ENCODE results near the gene STN1.
A peak's percentile ranks its signal among the peaks of the same experiment; 100 is the strongest.

The STN1 gene

GRCh38 chr10:103929381-103929921 lies 11.5 kb upstream of the STN1 start:
- no peak for DNase-seq (ENCODE audit: low read depth in 2 of 3, low spot score in 1 of 3)

GRCh38 chr10:103928784-103929183 lies 10.8 kb upstream of the STN1 start:
- no peak for DNase-seq (ENCODE audit: low read depth in 2 of 3, low spot score in 1 of 3)

DNA sequence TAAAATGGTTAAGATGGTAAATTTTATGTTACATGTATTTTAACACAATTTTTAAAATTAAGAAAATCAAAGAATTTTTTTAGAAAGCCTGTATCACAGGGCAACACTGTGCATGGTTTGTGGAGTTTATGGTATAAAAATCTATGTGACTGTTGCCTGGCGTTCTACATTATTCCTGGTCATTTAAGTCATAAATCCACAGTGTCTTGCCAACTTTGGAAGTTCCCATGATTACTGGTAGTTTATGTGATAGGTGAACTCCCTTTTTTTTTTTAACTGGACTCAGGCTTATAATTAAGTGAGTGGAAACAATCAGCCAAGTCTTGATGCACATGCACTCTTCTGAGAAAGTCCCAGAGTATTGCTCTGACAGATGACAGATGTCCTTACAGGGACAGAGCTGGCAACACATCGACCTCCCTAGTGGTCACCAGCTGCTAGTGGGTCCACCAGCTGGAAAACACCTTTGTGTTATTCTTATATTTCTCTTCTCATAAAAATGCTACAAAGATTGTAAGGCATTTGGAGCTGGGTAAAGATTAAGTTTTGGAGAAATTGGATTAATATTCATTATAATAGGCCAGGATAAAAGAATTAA lies 8.8 kb upstream of the STN1 start:
- no peak for DNase-seq (ENCODE audit: low read depth in 2 of 3, low spot score in 1 of 3)

GRCh38 chr10:103925591-103925990 lies 7.6 kb upstream of the STN1 start:
- DNase-seq (ENCODE audit: low read depth in 2 of 3, low spot score in 1 of 3): no peak

GRCh38 chr10:103923502-103923901 lies 5.5 kb upstream of the STN1 start:
- no peak for DNase-seq (ENCODE audit: low read depth in 2 of 3, low spot score in 1 of 3)

GRCh38 chr10:103922659-103923058 lies 4.7 kb upstream of the STN1 start:
- DNase-seq (ENCODE audit: low read depth in 2 of 3, low spot score in 1 of 3): no peak

DNA sequence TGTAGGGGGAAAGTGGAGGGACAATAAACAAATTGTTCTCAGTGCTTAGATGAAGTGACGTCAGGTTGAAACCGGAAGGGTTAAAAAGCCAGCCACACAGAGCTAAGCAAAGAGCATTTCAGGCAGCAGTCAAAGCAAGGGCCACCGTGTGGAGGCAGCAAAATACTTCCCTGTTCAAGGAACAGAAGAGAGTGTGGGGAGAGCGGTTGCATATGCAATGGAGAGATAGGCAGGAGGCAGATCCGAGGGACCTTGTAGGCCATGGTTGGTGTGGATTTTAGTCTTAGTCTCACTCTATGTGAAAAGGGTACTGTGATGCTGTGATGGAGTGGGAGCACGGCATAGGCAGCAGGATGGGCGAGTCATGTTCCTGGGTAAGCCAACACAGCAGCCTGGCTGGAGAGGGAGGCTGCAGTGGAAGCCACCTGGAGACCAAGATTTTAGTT lies 3.8 kb upstream of the STN1 start:
- DNase-seq (ENCODE audit: low read depth in 2 of 3, low spot score in 1 of 3): peak in 1 of 3 donors; percentile 25

DNA sequence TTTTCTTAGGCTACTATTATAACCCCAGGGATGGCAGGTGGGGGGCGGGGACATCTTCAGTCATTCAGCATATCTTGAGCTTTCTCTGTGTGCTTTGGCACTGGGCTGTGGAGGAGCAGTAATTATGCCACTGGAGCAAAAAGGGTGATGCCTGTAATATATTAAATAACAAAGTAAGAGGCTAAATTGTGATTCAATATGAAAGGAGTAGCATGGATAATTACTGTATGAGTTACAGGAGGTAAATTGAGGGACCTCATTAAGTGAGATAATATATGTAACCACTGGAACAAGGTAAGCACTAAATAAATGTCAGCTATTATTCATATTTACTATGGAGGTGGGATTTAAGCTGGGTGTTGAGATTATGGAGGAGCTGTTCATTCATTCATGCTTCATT lies 3.3 kb upstream of the STN1 start:
- DNase-seq (ENCODE audit: low read depth in 2 of 3, low spot score in 1 of 3): no peak

DNA sequence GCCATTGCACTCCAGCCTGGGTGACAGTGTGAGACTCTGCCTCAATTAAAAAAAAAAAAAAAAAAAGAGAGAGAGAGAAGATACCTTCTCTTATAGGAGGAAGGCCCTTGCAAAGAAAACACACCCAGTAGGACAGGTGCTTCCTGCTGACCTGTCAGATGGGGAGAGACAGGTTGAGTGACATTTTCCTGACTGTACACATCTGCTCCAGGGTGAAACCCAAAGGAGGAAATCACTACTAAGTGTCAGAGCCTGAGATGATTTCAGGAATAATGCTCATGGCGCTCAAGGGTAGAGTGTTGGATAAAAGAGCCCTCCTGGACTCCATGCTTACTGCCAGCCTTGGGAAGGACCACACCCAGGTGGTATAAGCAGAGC lies 1.7 kb upstream of the STN1 start:
- DNase-seq (ENCODE audit: low read depth in 2 of 3, low spot score in 1 of 3): no peak

- no peak for DNase-seq (ENCODE audit: low read depth in 2 of 3, low spot score in 1 of 3)
These were observed 507 bp downstream of the STN1 start for GRCh38 chr10:103917302-103918052.

DNA sequence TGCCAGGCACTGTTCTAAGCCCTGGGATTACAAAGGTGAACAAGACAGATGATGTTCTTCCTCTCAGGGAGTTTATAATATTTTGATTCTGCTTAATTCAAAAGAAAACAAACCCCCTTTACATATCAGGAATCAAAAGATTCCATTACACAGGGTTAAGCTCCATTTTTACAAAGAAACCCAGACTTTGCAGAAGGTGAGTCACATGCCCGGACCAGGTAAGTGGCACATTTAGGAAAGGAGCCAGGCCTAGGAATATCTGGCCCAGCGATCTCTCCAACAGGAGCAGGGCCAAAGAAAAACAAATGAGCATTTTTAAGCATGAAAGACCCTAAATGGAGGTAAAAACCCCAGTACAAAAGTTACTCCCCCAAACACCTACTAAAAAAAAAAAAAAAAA lies 1.1 kb downstream of the STN1 start:
- no peak for DNase-seq (ENCODE audit: low read depth in 2 of 3, low spot score in 1 of 3)

- DNase-seq (ENCODE audit: low read depth in 2 of 3, low spot score in 1 of 3): no peak
These were observed 1.7 kb downstream of the STN1 start for GRCh38 chr10:103916254-103916653.

DNA sequence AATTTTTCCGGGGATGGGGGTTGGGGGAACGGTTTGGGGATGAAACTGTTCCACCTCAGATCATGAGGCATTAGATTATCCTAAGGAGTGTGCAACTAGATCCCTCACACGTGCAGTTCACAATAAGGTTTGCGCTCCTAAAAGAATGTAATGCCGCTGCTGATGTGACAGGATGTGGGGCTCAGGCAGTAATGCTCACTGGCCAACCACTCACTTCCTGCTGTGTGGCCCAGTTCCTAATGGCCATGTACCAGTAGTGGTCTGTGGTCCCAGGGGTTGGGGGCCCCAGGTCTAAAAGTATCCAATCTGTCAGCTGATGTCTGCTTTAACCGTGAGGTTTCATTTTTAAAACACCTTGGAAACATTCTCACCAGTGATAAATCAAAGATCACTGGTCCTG lies 2.2 kb downstream of the STN1 start:
- no peak for DNase-seq (ENCODE audit: low read depth in 2 of 3, low spot score in 1 of 3)

GRCh38 chr10:103912759-103913158 lies 5.2 kb downstream of the STN1 start:
- no peak for DNase-seq (ENCODE audit: low read depth in 2 of 3, low spot score in 1 of 3)

- DNase-seq (ENCODE audit: low read depth in 2 of 3, low spot score in 1 of 3): no peak
These were observed 6.9 kb downstream of the STN1 start for GRCh38 chr10:103911021-103911459.

DNA sequence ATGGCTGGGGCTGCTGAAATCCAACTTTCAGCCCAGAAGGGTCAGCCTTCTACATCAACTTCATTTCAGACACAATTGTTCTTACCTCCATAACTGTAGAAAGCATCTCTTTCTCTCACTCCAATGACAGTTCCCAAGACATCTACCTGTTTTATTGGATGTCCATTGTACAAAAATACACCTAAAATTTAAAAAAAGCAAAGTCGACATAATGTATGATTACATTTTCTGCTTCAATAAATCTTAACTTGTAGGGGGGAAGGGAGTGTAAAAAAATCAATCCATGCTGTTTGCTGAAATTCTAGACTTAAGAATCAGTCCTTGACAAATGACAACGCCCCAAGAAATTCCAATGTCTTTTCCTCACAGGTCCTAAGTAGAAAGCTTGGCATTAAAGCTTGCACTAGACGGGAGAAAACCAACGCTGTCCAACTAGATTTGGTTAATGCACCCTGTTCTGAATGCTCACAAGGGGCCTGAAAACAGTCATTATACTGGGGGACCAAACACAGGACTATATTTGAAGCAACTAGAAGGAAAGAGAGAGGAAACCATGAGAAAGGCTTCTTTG lies 7.5 kb downstream of the STN1 start:
- no peak for DNase-seq (ENCODE audit: low read depth in 2 of 3, low spot score in 1 of 3)

DNA sequence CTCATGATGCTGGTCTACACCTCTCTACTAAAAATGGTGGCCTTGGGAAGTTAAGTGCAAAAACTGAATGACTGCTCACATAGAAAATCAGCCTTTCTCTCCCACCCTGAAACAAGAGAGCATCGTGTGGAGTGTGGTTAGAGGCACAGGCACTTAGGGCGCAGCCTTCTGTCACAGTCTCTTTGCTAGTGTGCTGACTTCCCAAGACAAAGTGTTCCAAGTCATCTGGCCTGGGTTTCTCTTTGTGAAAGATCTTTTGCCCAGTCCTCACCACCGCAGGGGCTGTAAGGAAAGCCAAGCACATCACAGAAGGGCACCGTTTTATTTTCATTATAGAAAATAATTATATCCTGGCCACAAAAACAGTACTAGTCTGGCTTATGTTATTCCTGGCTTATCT lies 12.5 kb downstream of the STN1 start:
- DNase-seq (ENCODE audit: low read depth in 2 of 3, low spot score in 1 of 3): no peak

DNA sequence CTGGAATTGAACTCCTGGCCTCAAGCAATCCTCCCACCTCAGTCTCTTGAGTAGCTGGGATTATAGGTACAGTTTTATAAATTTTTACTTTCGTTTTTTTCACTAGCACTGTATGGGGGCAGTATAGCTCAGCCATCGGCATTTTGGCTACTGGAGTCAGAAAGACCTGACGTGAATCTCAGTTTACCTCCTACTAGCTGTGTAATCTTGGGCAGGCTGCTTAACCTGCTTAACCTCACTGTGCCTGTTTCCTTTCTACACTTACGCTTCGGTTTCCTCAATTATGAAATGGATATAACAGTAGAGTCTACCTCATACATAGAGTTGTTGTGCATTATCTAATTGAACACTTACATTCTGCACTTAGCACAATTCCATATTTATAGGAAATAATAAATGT lies 16.7 kb downstream of the STN1 start:
- no peak for DNase-seq (ENCODE audit: low read depth in 2 of 3, low spot score in 1 of 3)

DNA sequence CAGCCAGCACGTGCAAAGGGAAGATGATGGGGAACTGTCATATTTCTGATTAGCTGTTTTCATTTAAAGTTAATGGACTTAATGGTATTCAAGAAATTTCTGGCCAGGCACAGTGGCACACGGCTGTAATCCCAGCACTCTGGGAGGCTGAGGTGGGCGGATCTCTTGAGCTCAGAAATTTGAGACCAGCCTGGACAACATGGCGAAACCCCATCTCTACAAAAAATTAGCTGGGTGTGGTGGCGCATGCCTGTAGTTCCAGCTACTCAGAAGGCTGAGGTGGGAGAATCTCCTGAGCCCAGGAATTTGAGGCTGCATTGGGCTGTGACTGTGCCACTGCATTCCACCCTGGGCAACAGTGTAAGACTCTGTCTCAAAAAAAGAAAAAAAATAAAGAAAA lies 18.7 kb downstream of the STN1 start:
- no peak for DNase-seq (ENCODE audit: low read depth in 2 of 3, low spot score in 1 of 3)

GRCh38 chr10:103897241-103897774 lies 20.7 kb downstream of the STN1 start:
- no peak for DNase-seq (ENCODE audit: low read depth in 2 of 3, low spot score in 1 of 3)

- no peak for DNase-seq (ENCODE audit: low read depth in 2 of 3, low spot score in 1 of 3)
These were observed 21.8 kb downstream of the STN1 start for GRCh38 chr10:103896225-103896624.

Data from stimulated activated CD4-positive, alpha-beta T cell treated with anti-CD3 and anti-CD28 coated beads, Interleukin-12 subunit alpha, Interleukin-12 subunit beta, amount 100 ng/mL, for 48 hours (primary cell).